Lower leg skin (tissue), 3 donors: ENCODE measurements around the gene LHFPL2.

ENCODE experiments used
- CTCF ChIP-seq, 3 donors: fragments of 450-650 bp; IDR thresholded peaks; one replicate each; pipeline ENCODE4 v1.5.1; 2016; ENCODE audit warnings: antibody characterized with exemption in 3 of 3, mild to moderate bottlenecking in 3 of 3, moderate library complexity in 2 of 3
- POLR2A ChIP-seq, 2 donors: fragments of 450-650 bp; IDR thresholded peaks; one replicate each; pipeline ENCODE4 v1.6.1; 2016 to 2017; ENCODE audit warnings: antibody characterized with exemption in 2 of 2, mild to moderate bottlenecking in 1 of 2, moderate library complexity in 1 of 2

GRCh38 chr5:78570646-78571045, 77.9 kb downstream of the LHFPL2 start:
- no peak for TF ChIP-seq CTCF (IDR thresholded peaks at IDR 0.05)
- TF ChIP-seq POLR2A (IDR thresholded peaks at IDR 0.05), result no peak
